ENCODE data around the gene TSGA10IP. TPM values are rescaled to one million over a fixed set of nuclear protein-coding genes. Genes with fewer than 3 reads are reported as not detected.

Gene TSGA10IP
- total and polyA plus RNA-seq, 10 of the 15 experiments (the other 5 are each of a cell fraction or from before 2014, with no cell fraction given) = not detected

DNA sequence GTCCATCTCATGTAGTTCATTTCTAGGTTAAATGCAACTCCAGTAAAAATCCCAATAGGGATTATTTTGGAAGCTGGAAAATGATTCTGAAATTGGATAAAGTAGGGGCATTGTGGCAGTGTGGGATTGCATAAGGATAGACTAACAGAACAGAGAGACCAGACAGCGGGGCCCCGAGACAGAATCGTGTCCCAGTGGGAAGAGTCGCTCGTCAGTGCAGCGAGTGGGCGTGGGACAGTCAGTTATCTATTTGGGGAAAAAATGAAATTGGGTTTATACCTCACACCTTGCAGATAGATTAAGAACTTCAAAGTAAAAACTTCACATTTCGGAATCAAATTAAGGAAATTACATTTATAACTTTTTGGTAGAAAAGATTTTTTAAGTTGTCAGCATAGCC lies 26.8 kb downstream of the TSGA10IP start (continued):
- TF ChIP-seq ZNF217 (IDR thresholded peaks at IDR 0.05) (no peak), E2F4 (IDR thresholded peaks at IDR 0.05; ENCODE audit: low read depth, low read length) (no peak), NR2C1 (IDR thresholded peaks at IDR 0.05) (no peak), DPF2 (IDR thresholded peaks at IDR 0.05) (no peak), GATAD2B (conservative IDR thresholded peaks at IDR 0.05; ENCODE audit: low read depth) (no peak), ESRRA (IDR thresholded peaks at IDR 0.05; ENCODE audit: low read length) (no peak), RAD51 (IDR thresholded peaks at IDR 0.05) (no peak)
- TF ChIP-seq, protein P1, sequence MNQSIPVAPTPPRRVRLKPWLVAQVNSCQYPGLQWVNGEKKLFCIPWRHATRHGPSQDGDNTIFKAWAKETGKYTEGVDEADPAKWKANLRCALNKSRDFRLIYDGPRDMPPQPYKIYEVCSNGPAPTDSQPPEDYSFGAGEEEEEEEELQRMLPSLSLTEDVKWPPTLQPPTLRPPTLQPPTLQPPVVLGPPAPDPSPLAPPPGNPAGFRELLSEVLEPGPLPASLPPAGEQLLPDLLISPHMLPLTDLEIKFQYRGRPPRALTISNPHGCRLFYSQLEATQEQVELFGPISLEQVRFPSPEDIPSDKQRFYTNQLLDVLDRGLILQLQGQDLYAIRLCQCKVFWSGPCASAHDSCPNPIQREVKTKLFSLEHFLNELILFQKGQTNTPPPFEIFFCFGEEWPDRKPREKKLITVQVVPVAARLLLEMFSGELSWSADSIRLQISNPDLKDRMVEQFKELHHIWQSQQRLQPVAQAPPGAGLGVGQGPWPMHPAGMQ (IDR thresholded peaks at IDR 0.05; ENCODE audit: borderline replicate concordance) = no peak

GRCh38 chr11:65973439-65974110 lies 28.3 kb downstream of the TSGA10IP start:
- no peaks in the 10 kb centered on the region for H3K27me3 ChIP-seq (replicated peaks in 1 of 2; ENCODE audit: control insufficient read depth in 2 of 2, insufficient read depth in 2 of 2, low read length in 1 of 2)
- intact Hi-C loops (cut with micrococcal nuclease; ENCODE audit: unreplicated experiment) (no loop called here), in situ Hi-C loops (cut with MboI) (no loop called here)
- H2AFZ ChIP-seq (ENCODE audit: control insufficient read depth, low read depth, low read length) = no peak overlapping the region
- TF ChIP-seq SMAD5 (IDR thresholded peaks at IDR 0.05; ENCODE audit: low read depth) (no peak), BRCA1 (IDR thresholded peaks at IDR 0.05; ENCODE audit: low read depth, low read length) (no peak), PAX8 (IDR thresholded peaks at IDR 0.05) (no peak), BCL11A (IDR thresholded peaks at IDR 0.05; ENCODE audit: low read depth, low read length) (no peak), POLR2AphosphoS5 (IDR thresholded peaks at IDR 0.05; ENCODE audit: low read length) (0 out of 2 replicates have a peak, but pooled peaks have one; percentile 35), TCF7 (IDR thresholded peaks at IDR 0.05; ENCODE audit: borderline replicate concordance) (no peak)
- peaks cover 14 to 21% of the 10 kb centered on the region in 2 experiments; a peak in 3 of 4 replicates for H3K36me3 ChIP-seq (ENCODE audit: control insufficient read depth in 2 of 2, insufficient read depth in 2 of 2, low read length in 1 of 2)
- ChIA-PET CTCF (no interaction called here), POLR2A (no interaction called here), RAD21 (ENCODE audit: unreplicated experiment) (no interaction called here), SMC1A (ENCODE audit: uncharacterized antibody, unreplicated experiment) (no interaction called here)
- 88% methylated on average over 13 of the region's 13 CpGs for WGBS (ENCODE audit: insufficient coverage, insufficient replicate concordance, low lambda C conversion rate, missing lambda C conversion rate)
- no peak overlapping the region for H3K4me3 ChIP-seq
- no peaks in the 10 kb centered on the region for H4K20me1 ChIP-seq (ENCODE audit: control insufficient read depth, insufficient read depth)
- TSS peak; percentile 52 for BruUV-seq (replicated peaks)
- no peak for ATAC-seq
- DNase-seq (ENCODE audit: low read depth, low spot score) = no peak
- no peak for FAIRE-seq
- H3K4me2 ChIP-seq (ENCODE audit: control insufficient read depth, insufficient read depth) = no peak overlapping the region
- H3K9ac ChIP-seq (ENCODE audit: control insufficient read depth, insufficient read depth, low read length) = no peak overlapping the region
- H3K79me2 ChIP-seq (ENCODE audit: control insufficient read depth, insufficient read depth, low read length) = no peaks in the 10 kb centered on the region
- H3K4me1 ChIP-seq (ENCODE audit: control insufficient read depth, insufficient read depth, low read length) = no peaks in the 10 kb centered on the region
- no peaks in the 10 kb centered on the region for H3K9me3 ChIP-seq (replicated peaks; ENCODE audit: control insufficient read depth, insufficient read depth, low read length)
- H3K27ac ChIP-seq (ENCODE audit: control insufficient read depth, insufficient read depth) = no peak overlapping the region
